ENCODE measurements around the gene DSP. TPM values are rescaled to one million over a fixed set of nuclear protein-coding genes. Genes with fewer than 3 reads are reported as not detected.

DSP gene
- total RNA-seq, 4 donors from 2014 or later, result 712 to 1,491 (median 1,163) TPM

DNA sequence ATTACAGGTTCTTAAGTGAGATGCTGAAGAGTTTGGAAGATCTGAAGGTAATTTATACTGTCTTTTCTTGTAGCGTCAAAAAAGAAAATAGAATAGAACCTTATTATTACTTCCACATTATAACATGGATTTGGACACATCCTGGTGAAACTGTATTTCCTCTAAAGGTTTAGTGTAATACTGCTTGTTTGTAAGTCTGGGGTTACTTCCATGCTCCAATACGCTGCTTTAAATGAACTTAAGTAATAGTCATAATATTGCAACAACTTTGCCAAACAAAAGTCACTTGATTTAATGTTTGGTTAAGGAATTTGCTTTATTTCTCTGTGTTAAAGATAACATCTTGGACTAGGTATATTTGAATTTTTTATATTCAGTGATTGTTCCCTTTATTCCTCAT is 37.0 kb downstream of the DSP start:
- H3K27ac ChIP-seq, result no peak overlapping the region
- H3K9me3 ChIP-seq, result no peaks in the 10 kb centered on the region
- intact Hi-C loops (cut with DNase I), result no loop called here
- H3K27me3 ChIP-seq, result no peaks in the 10 kb centered on the region
- TF ChIP-seq POLR2A (IDR thresholded peaks at IDR 0.05) (no peak), CTCF (IDR thresholded peaks at IDR 0.05) (no peak)
- H3K4me1 ChIP-seq, result no peaks in the 10 kb centered on the region
- H3K36me3 ChIP-seq, result peaks cover 21 to 100% (median 29%) of the 10 kb centered on the region in 3 donors
- 3 to 44% methylated on average over 2 of the region's 2 CpGs for WGBS, 2 donors
- DNase-seq, result no peak
- H3K4me3 ChIP-seq, result no peak overlapping the region

- H3K27ac ChIP-seq, result no peak overlapping the region
- peaks cover 21 to 100% (median 31%) of the 10 kb centered on the region in 3 donors for H3K36me3 ChIP-seq
- H3K9me3 ChIP-seq, result no peaks in the 10 kb centered on the region
- no peak overlapping the region for H3K4me3 ChIP-seq
- no peaks in the 10 kb centered on the region for H3K4me1 ChIP-seq
- H3K27me3 ChIP-seq, result no peaks in the 10 kb centered on the region
- intact Hi-C loops (cut with DNase I), result no loop called here
- no peak for TF ChIP-seq POLR2A (IDR thresholded peaks at IDR 0.05)
- TF ChIP-seq CTCF (IDR thresholded peaks at IDR 0.05), result no peak
- WGBS, 2 donors, result 90 to 91% methylated on average over 2 of the region's 2 CpGs
- DNase-seq, result no peak
Measured at GRCh38 chr6:7578931-7579330, 37.5 kb downstream of the DSP start.

GRCh38 chr6:7579851-7580250 is 38.4 kb downstream of the DSP start:
- 92 to 95% methylated on average over 9 of the region's 9 CpGs for WGBS, 2 donors
- intact Hi-C loops (cut with DNase I), result loop anchor here (10.0 kb wide), 1 partner anchor 155 kb away; no protein-coding TSS in a partner anchor
- Histone ChIP-seq H3K4me1 (peaks cover 0 to 3% (median 0%) of the 10 kb centered on the region in 3 donors), H3K9me3 (no peaks in the 10 kb centered on the region), H3K27me3 (no peaks in the 10 kb centered on the region), H3K4me3 (no peak overlapping the region), H3K36me3 (peaks cover 25 to 100% (median 32%) of the 10 kb centered on the region in 3 donors), H3K27ac (no peak overlapping the region)
- DNase-seq, result no peak
- no peak for TF ChIP-seq CTCF (IDR thresholded peaks at IDR 0.05)
- TF ChIP-seq POLR2A (IDR thresholded peaks at IDR 0.05), result no peak

DNA sequence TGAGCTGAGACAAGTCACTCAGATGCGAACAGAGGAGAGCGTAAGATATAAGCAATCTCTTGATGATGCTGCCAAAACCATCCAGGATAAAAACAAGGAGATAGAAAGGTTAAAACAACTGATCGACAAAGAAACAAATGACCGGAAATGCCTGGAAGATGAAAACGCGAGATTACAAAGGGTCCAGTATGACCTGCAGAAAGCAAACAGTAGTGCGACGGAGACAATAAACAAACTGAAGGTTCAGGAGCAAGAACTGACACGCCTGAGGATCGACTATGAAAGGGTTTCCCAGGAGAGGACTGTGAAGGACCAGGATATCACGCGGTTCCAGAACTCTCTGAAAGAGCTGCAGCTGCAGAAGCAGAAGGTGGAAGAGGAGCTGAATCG is 39.1 kb downstream of the DSP start:
- H3K27me3 ChIP-seq, result no peaks in the 10 kb centered on the region
- H3K4me3 ChIP-seq, result no peak overlapping the region
- no peak for DNase-seq
- H3K36me3 ChIP-seq, result peaks cover 31 to 100% (median 37%) of the 10 kb centered on the region in 3 donors
- TF ChIP-seq CTCF (IDR thresholded peaks at IDR 0.05), result no peak
- TF ChIP-seq POLR2A (IDR thresholded peaks at IDR 0.05), result no peak
- WGBS, 2 donors, result 60 to 65% methylated on average over 13 of the region's 13 CpGs
- intact Hi-C loops (cut with DNase I), result loop anchor here (10.0 kb wide), 1 partner anchor 156 kb away; no protein-coding TSS in a partner anchor
- H3K27ac ChIP-seq, result no peak overlapping the region
- peaks cover 0 to 10% (median 0%) of the 10 kb centered on the region in 3 donors for H3K4me1 ChIP-seq
- H3K9me3 ChIP-seq, result no peaks in the 10 kb centered on the region

GRCh38 chr6:7580927-7581618 is 39.6 kb downstream of the DSP start:
- 69 to 77% methylated on average over 14 of the region's 14 CpGs for WGBS, 2 donors
- TF ChIP-seq CTCF (IDR thresholded peaks at IDR 0.05) (no peak), POLR2A (IDR thresholded peaks at IDR 0.05) (no peak)
- no peak overlapping the region for H3K4me3 ChIP-seq
- intact Hi-C loops (cut with DNase I), result loop anchor here (10.0 kb wide), 1 partner anchor 156 kb away; no protein-coding TSS in a partner anchor
- peaks cover 31 to 100% (median 39%) of the 10 kb centered on the region in 3 donors for H3K36me3 ChIP-seq
- no peak overlapping the region for H3K27ac ChIP-seq
- H3K27me3 ChIP-seq, result no peaks in the 10 kb centered on the region
- no peaks in the 10 kb centered on the region for H3K9me3 ChIP-seq
- DNase-seq, result no peak
- peaks cover 0 to 11% (median 0%) of the 10 kb centered on the region in 3 donors for H3K4me1 ChIP-seq
